Upper lobe of left lung (tissue), 6 donors: ENCODE data around the gene ERICH6B. TPM values are rescaled to one million over a fixed set of nuclear protein-coding genes. Genes with fewer than 3 reads are reported as not detected.

Source experiments
- ATAC-seq, 2 donors: fragments of 200-7000 bp; cut with Tn5 transposase; one replicate each; pipeline ENCODE4 v1.9.1; 2022; ENCODE audit warnings: mild to moderate bottlenecking in 2 of 2, moderate library complexity in 2 of 2; ENCODE audit not compliant: low FRiP score in 2 of 2
- DNase-seq, 2 donors: peaks; one replicate each; pipeline ENCODE4 v3.0.0-alpha.2; 2019 to 2020
- H3K27ac ChIP-seq, 4 donors: fragments of 200-600 bp; sonication (generic); one replicate each; pipeline ENCODE4 v1.5.1; 2016 to 2019
- H3K27me3 ChIP-seq, 4 donors: fragments of 200-600 bp; sonication (generic); one replicate each; pipeline ENCODE4 v1.5.1; 2017 to 2019
- H3K36me3 ChIP-seq, 4 donors: fragments of 200-600 bp; sonication (generic); one replicate each; pipeline ENCODE4 v1.5.1; 2016 to 2019
- H3K4me1 ChIP-seq, 4 donors: fragments of 200-600 bp; sonication (generic); one replicate each; pipeline ENCODE4 v1.5.1; 2018 to 2019
- H3K4me3 ChIP-seq, 4 donors: fragments of 200-600 bp; sonication (generic); one replicate each; pipeline ENCODE4 v1.5.1; 2017 to 2019; ENCODE audit warnings: mild to moderate bottlenecking in 2 of 4, moderate library complexity in 1 of 4
- H3K9me3 ChIP-seq, 4 donors: fragments of 200-600 bp; sonication (generic); one replicate each; pipeline ENCODE4 v1.5.1; 2018 to 2019
- EP300 ChIP-seq, 4 donors: sonication (generic); formaldehyde crosslinking; IDR thresholded peaks; one replicate each; pipeline ENCODE4 v1.5.1; 2017; ENCODE audit warnings: antibody characterized with exemption in 4 of 4, control low read depth in 2 of 4
- POLR2A ChIP-seq, 4 donors: fragments of 450-650 bp; IDR thresholded peaks; one replicate each; pipeline ENCODE4 v1.5.1; 2016 to 2017; ENCODE audit warnings: antibody characterized with exemption in 4 of 4, mild to moderate bottlenecking in 2 of 4
- POLR2AphosphoS5 ChIP-seq, 2 donors: sonication (generic); formaldehyde crosslinking; IDR thresholded peaks; one replicate each; pipeline ENCODE4 v1.5.1; 2017; ENCODE audit warnings: antibody characterized with exemption in 2 of 2
- WGBS, 2 donors: methylation state at CpG; one replicate each; pipeline ENCODE4 v1.1.5; 2017 to 2018; 5-methylcytosine and 5-hydroxymethylcytosine counted together
- small RNA-seq, 4 donors: library from RNA; depleted of rRNA; stranded (forward); fragments of <200 nt; gene quantifications; one replicate each; pipeline ENCODE3, GENCODE V24; 2016
- total RNA-seq, 6 donors: library from RNA; depleted of rRNA in 4 of 6; stranded (reverse); fragments of >200 nt in 4 of 6; gene quantifications; one replicate each; pipeline versions ENCODE4 v1.1.0 to v1.2.1, GENCODE V29; 2016 to 2021
- TF ChIP-seq, protein P1 (sequence below), 6 experiments: fragments of 450-650 bp in 4 of 6; fragments of 200-600 bp in 2 of 6; sonication (generic) in 2 of 6; IDR thresholded peaks; one replicate each; pipeline ENCODE4 v1.5.1; 2016 to 2019; ENCODE audit warnings: antibody characterized with exemption in 6 of 6
- donor health status: DM: no; HTN: no; CAD: no; lungs with moderate emphysema.
- donor health status: DM: no; HTN: yes; CAD: no; lungs with severe emphysema.

ERICH6B gene
- total RNA-seq, 6 donors from 2014 or later: not detected

DNA sequence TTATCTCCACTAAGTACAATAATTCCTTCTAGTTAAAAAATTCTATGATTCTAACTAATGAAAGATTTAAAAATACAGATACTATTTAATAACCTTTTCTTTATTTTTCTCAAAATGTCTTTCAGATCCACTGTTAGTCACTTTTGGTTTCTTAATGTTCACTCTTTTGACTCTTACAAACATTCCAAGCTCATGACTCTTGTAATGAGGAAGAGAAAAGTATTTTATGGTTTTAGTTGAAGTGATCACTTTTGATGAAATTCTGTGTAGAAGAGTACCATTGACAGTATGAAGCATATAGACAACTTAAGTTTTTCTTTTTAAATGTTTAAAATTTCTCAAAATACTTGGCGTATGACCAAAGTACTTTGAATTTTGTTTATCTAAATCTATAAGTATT lies 123.0 kb downstream of the ERICH6B start:
- H3K27ac ChIP-seq: no peak overlapping the region
- no peaks in the 10 kb centered on the region for H3K4me1 ChIP-seq
- ATAC-seq (no peak), DNase-seq (no peak)
- no peaks in the 10 kb centered on the region for H3K27me3 ChIP-seq
- peaks cover 0 to 82% (median 37%) of the 10 kb centered on the region in 4 donors for H3K36me3 ChIP-seq
- H3K9me3 ChIP-seq: no peaks in the 10 kb centered on the region
- WGBS, 2 donors: 95% methylated on average over 1 of the region's 1 CpG
- TF ChIP-seq POLR2AphosphoS5 (IDR thresholded peaks at IDR 0.05) (no peak), EP300 (IDR thresholded peaks at IDR 0.05) (no peak), POLR2A (IDR thresholded peaks at IDR 0.05) (no peak)
- TF ChIP-seq, protein P1, sequence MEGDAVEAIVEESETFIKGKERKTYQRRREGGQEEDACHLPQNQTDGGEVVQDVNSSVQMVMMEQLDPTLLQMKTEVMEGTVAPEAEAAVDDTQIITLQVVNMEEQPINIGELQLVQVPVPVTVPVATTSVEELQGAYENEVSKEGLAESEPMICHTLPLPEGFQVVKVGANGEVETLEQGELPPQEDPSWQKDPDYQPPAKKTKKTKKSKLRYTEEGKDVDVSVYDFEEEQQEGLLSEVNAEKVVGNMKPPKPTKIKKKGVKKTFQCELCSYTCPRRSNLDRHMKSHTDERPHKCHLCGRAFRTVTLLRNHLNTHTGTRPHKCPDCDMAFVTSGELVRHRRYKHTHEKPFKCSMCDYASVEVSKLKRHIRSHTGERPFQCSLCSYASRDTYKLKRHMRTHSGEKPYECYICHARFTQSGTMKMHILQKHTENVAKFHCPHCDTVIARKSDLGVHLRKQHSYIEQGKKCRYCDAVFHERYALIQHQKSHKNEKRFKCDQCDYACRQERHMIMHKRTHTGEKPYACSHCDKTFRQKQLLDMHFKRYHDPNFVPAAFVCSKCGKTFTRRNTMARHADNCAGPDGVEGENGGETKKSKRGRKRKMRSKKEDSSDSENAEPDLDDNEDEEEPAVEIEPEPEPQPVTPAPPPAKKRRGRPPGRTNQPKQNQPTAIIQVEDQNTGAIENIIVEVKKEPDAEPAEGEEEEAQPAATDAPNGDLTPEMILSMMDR (IDR thresholded peaks at IDR 0.05): no peak
- no peak overlapping the region for H3K4me3 ChIP-seq

Small RNA genes within 50 kb of the gene (small RNA-seq; reads per million reads assigned to genes)
- gene RNA5SP27: 0 reads per million in 4 donors
- gene TIMM9P3: 0 reads per million in 4 donors

Other genes starting within 250 kb of the ERICH6B start
- 10 to 100 TPM in 4 of 6 donors, 1 to 10 TPM in 2; 3.8 to 25.1 (median 16.8) TPM for gene SLC25A30, start 197.4 kb downstream of the ERICH6B start, total RNA-seq
- gene COG3, start 150.8 kb downstream of the ERICH6B start, total RNA-seq: 10 to 100 TPM; 20.5 to 48.2 (median 38.8) TPM
- not detected for gene CBY2, start 86.6 kb upstream of the ERICH6B start, total RNA-seq
- under 1 TPM in 5 of 6 donors, not detected in 1; under 0.01 to 0.39 (median 0.03) TPM for gene SIAH3, start 236.0 kb upstream of the ERICH6B start, total RNA-seq